Left lung (tissue), 10 donors: ENCODE data around the gene TMCC2. TPM values are rescaled to one million over a fixed set of nuclear protein-coding genes. Genes with fewer than 3 reads are reported as not detected.
"Not testable (repeated sequence)": the region's sequence is repeated elsewhere in the genome, so short reads cannot be mapped to it uniquely, and the experiment has no call there.

ENCODE experiments used
- ATAC-seq: fragments of 200-7000 bp; cut with Tn5 transposase; one replicate; pipeline ENCODE4 v1.9.1; 2020; ENCODE audit warnings: moderate library complexity
- DNase-seq, 4 donors: peaks; one replicate each; pipeline ENCODE4 v3.0.0-alpha.2; 2013 to 2020
- H3K27ac ChIP-seq, 2 donors: fragments of 200-600 bp; sonication (generic) in 1 of 2; one replicate each; pipeline versions ENCODE4 v1.5.0 to v1.8.0; 2020 to 2021
- H3K27me3 ChIP-seq, 2 donors: fragments of 200-600 bp; sonication (generic) in 1 of 2; one replicate each; pipeline versions ENCODE4 v1.5.0 to v1.8.0; 2020 to 2021
- H3K36me3 ChIP-seq, 2 donors: fragments of 200-600 bp; sonication (generic) in 1 of 2; one replicate each; pipeline versions ENCODE4 v1.5.0 to v1.8.0; 2020 to 2021
- H3K4me1 ChIP-seq, 2 donors: fragments of 200-600 bp; one replicate each; pipeline ENCODE4 v1.8.0; 2021
- H3K4me3 ChIP-seq, 2 donors: fragments of 200-600 bp; sonication (generic) in 1 of 2; one replicate each; pipeline versions ENCODE4 v1.5.0 to v1.8.0; 2020 to 2021; ENCODE audit warnings: mild to moderate bottlenecking in 1 of 2
- H3K9me3 ChIP-seq, 2 donors: fragments of 200-600 bp; sonication (generic) in 1 of 2; one replicate each; pipeline versions ENCODE4 v1.5.0 to v1.8.0; 2020 to 2021
- intact Hi-C, 2 donors: fragments of 100-400 bp; cut with DNase I; formaldehyde crosslinking; loops; one replicate each; pipeline versions ENCODE4 v1.11.2 to v1.14.2; 2022
- polyA plus RNA-seq, 6 donors: library from polyadenylated mRNA; unstranded; fragments of 120-200 nt; gene quantifications; one replicate each; pipeline ENCODE4 v1.2.1, GENCODE V29; 2013; ENCODE audit not compliant: insufficient read length in 6 of 6
- total RNA-seq, 2 donors: library from RNA; stranded (reverse); fragmentation: NEBNext Ultra II Directional; extraction: Animal tissue kit (Norgen Biotek cat#: 25700); gene quantifications; one replicate each; pipeline ENCODE4 v1.2.1, GENCODE V29; 2021
- TF ChIP-seq, protein P1 (sequence below), 2 donors: fragments of 200-600 bp; sonication (generic) in 1 of 2; IDR thresholded peaks; one replicate each; pipeline versions ENCODE4 v1.5.0 to v1.8.0; 2021; ENCODE audit warnings: antibody characterized with exemption in 2 of 2
- donor health status: DM: no; HTN: yes; CAD: no.
- donor health status: DM: no; HTN: no; CAD: no.

Gene TMCC2
- total and polyA plus RNA-seq, 8 donors, result 3.4 to 17.2 (median 11.0) TPM

DNA sequence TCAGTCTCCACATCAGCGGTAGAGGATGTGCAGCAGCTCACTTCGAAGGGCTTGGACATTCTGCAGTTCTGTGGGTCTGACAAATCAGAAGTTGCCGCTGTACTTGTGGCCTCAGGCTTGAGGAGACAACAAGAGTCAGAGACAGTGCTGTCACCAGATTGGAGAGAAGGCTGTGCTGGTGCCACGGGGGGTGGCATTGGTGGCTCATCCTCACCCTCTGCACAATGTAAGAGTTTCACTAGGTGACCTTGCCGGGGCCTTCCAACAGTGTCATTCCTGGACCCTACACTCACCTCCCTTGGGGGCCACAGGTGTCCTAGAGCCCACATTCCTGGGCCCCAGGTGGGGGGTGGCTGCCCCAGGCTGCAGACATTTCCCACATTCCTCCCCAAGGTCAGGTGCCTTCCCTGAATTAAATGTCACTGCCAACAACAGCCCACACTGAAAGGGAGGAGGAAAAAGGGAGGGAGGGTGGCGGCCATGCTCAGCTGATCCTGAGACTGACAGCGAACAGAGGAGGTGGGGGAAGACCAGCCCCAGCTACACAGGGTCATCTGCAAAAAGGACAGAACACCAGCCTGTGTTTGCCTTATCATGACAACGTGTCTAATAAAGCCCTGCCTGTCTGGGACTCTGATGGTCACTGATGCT is 46.4 kb downstream of the TMCC2 start:
- ATAC-seq, result peak; percentile 1
- Histone ChIP-seq H3K27me3 (no peaks in the 10 kb centered on the region), H3K36me3 (no peaks in the 10 kb centered on the region), H3K4me1 (peaks cover 7 to 40% of the 10 kb centered on the region in 2 donors), H3K4me3 (no peak overlapping the region), H3K9me3 (no peaks in the 10 kb centered on the region), H3K27ac (no peak overlapping the region)
- no peak for DNase-seq
- intact Hi-C loops, result loop anchor here in 1 of 2 donors (5.0 kb wide), 1 partner anchor 48 kb away; the partner anchor contains the start of gene NUAK2
- TF ChIP-seq, protein P1, sequence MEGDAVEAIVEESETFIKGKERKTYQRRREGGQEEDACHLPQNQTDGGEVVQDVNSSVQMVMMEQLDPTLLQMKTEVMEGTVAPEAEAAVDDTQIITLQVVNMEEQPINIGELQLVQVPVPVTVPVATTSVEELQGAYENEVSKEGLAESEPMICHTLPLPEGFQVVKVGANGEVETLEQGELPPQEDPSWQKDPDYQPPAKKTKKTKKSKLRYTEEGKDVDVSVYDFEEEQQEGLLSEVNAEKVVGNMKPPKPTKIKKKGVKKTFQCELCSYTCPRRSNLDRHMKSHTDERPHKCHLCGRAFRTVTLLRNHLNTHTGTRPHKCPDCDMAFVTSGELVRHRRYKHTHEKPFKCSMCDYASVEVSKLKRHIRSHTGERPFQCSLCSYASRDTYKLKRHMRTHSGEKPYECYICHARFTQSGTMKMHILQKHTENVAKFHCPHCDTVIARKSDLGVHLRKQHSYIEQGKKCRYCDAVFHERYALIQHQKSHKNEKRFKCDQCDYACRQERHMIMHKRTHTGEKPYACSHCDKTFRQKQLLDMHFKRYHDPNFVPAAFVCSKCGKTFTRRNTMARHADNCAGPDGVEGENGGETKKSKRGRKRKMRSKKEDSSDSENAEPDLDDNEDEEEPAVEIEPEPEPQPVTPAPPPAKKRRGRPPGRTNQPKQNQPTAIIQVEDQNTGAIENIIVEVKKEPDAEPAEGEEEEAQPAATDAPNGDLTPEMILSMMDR (IDR thresholded peaks at IDR 0.05), result no peak

DNA sequence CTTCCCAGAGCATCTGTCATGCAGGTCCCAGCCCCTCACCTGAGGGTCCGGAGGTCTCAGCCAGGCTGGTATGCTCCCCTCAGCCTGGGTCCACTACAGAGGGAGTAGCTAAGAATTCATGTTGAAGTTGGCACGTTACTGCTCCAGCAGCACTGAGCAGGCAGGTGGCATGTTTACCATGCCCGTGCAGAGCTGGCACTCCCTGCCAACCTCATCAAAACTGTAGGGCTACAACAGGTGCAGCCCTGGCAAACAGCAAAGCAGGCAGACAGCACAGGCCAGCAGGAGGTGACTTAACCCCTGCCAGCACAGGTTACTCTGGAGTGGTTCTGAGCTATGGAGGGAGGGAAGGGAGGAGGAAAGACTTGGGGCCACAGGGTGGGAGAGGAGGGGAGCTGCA is 47.4 kb downstream of the TMCC2 start:
- H3K27ac ChIP-seq, result no peak overlapping the region

DNA sequence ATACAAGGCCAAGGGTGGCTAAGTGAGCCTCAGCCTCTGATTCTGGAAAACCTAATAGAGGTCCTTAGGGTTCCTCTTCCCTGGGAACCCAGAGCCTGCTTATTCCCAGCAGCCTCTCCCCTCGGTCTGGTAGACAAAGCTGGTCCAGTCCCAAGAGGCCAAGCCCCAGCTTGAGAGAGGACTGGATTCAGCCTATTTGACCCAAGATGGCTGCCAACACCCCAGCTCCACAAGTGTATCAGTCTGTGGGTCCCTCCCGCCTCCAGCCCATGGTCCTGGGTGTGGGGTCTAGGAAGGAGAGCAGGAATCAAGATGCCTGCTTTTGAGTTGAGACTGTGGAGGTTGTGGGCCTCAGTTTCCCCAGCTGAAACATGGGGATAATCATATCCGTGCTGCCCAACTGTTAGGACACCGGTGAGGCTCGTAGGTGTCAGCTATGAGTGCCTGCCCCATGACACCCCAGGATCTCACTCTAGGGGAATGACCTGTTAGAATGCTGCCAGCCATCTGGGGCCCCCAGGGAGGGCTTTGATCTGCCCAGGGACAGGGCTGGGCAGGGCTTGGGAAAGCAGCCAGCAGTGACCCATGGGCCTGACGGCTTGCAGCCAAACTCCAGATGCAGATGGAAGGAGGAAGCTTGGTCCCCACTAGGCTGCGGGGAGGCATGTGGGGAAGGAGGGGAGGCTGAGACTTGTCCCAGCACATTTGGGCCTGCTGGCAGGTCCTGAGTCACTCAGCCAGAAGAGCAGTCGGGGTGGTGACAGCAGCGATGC is 48.4 kb downstream of the TMCC2 start:
- no peak for ATAC-seq
- Histone ChIP-seq H3K4me1 (peaks cover under 1 to 32% of the 10 kb centered on the region in 2 donors), H3K9me3 (no peaks in the 10 kb centered on the region), H3K36me3 (no peaks in the 10 kb centered on the region), H3K4me3 (no peak overlapping the region), H3K27ac (no peak overlapping the region), H3K27me3 (no peaks in the 10 kb centered on the region)
- no peak for DNase-seq
- TF ChIP-seq, protein P1 (IDR thresholded peaks at IDR 0.05), result no peak
- intact Hi-C loops, result no loop called here

More for the DNA sequence above, 47.4 kb downstream of the TMCC2 start:
- peak; percentile 81 for ATAC-seq
- no peaks in the 10 kb centered on the region for H3K36me3 ChIP-seq
- peaks cover 7 to 40% of the 10 kb centered on the region in 2 donors for H3K4me1 ChIP-seq
- no peaks in the 10 kb centered on the region for H3K27me3 ChIP-seq
- TF ChIP-seq, protein P1 (IDR thresholded peaks at IDR 0.05), result no peak
- H3K9me3 ChIP-seq, result no peaks in the 10 kb centered on the region
- H3K4me3 ChIP-seq, result no peak overlapping the region
- DNase-seq, result peak in 1 of 4 donors; percentile 70
- intact Hi-C loops, result no loop called here

DNA sequence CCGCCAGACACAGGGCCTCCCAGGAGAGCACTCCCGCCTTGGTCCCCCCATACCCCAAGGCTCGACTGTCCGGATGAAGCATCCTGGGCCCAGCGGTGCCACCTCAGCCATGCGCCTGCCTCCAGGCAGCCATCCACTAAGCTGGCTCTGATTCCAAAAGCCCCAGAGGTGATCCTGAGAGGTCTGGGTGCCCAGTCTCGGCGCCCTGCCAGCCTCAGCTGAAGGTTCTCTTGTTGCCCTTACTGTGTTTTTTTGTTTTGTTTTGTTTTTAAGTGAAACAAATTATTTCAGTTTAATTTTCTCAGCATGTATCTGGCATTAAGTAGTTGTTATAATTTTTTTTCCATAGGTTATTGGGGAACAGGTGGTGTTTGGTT is 48.9 kb downstream of the TMCC2 start:
- intact Hi-C loops, result no loop called here

DNA sequence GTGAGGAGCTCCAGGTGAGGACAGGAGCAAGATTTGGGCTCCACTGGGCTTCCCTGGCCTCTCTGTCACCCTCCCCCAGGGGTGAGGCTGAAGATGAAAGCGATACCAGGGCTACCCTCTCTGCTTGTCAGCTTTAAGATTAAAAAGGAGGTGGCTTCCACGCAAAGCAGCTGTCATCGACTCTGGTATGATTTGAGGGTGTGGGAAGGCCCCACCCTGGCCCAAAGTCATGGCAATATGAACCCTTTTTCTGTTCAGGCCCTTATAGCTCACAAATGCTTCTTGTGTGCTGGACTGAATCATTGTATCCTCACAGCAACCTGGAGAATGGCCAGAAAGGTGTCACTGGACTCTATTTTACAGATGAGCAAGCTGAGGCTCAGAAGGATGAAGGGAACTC is 52.2 kb downstream of the TMCC2 start:
- Histone ChIP-seq H3K27me3 (no peaks in the 10 kb centered on the region), H3K4me1 (peaks cover 10 to 22% of the 10 kb centered on the region in 2 donors), H3K27ac (no peak overlapping the region), H3K36me3 (no peaks in the 10 kb centered on the region), H3K4me3 (no peak overlapping the region), H3K9me3 (no peaks in the 10 kb centered on the region)
- DNase-seq, result no peak
- no peak for ATAC-seq
- TF ChIP-seq, protein P1 (IDR thresholded peaks at IDR 0.05), result no peak
- intact Hi-C loops, result no loop called here

More for the DNA sequence above, 48.9 kb downstream of the TMCC2 start:
- TF ChIP-seq, protein P1 (IDR thresholded peaks at IDR 0.05), result no peak
- Histone ChIP-seq H3K4me3 (no peak overlapping the region), H3K27ac (no peak overlapping the region), H3K4me1 (peaks cover 0 to 26% of the 10 kb centered on the region in 2 donors), H3K36me3 (no peaks in the 10 kb centered on the region), H3K27me3 (no peaks in the 10 kb centered on the region), H3K9me3 (no peaks in the 10 kb centered on the region)
- ATAC-seq (no peak), DNase-seq (no peak)

DNA sequence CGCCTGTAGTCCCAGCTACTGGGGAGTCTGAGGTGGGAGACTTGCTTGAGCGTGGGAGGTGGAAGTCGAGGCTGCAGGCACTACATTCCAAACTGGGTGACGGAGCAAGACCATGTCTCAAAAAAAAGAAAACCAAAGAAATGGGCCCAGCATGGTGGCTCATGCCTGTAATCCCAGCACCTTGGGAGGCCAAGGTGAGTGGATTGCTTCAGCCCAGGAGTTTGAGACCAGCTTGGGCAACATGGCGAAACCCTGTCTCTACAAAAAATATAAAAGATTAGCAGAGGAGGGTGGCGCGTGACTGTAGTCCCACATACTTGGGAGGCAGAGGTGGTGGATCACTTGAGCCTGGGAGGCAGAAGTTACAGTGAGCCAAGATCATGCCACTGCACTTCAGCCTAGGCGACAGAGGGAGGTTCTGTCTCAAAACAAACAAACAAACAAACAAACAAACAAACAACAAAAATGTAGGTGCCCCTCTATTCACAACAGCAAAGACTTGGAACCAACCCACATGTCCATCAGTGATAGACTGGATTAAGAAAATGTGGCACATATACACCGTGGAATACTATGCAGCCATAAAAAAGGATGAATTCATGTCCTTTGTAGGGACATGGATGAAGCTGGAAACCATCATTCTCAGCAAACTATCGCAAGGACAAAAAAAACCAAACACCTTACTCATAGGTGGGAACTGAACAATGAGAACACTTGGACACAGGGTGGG is 53.1 kb downstream of the TMCC2 start:
- peaks cover 14 to 23% of the 10 kb centered on the region in 2 donors for H3K4me1 ChIP-seq
- H3K36me3 ChIP-seq, H3K4me3 ChIP-seq, H3K27ac ChIP-seq, ATAC-seq, H3K9me3 ChIP-seq, intact Hi-C loops, DNase-seq, H3K27me3 ChIP-seq: not testable (repeated sequence)
